ENCODE results near the gene MYCBP.
A peak's percentile ranks its signal among the peaks of the same experiment; 100 is the strongest.
"Not testable (repeated sequence)": the region's sequence is repeated elsewhere in the genome, so short reads cannot be mapped to it uniquely, and the experiment has no call there.

MYCBP gene

GRCh38 chr1:38865112-38865715, 7.9 kb downstream of the MYCBP start:
- no peak for DNase-seq

DNA sequence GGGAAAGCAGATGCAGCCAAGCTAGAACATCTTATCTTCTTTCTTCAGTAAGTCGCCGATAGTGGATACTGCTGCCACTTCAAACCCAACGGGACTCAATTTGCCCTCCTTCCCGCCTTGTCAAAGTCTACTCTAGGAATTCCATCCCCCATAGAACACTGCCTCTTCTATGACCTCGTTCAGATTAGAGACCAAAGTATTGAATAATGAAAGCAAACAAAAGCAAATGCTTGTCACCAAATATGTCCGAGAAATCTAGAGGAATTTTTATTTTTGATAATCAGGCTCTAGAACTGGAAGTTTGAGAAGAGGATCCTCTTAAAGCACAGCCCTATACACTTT, 12.7 kb downstream of the MYCBP start:
- DNase-seq, result peak; percentile 25

- peak; percentile 99 for DNase-seq
Observed at GRCh38 chr1:38859561-38860453, 13.3 kb downstream of the MYCBP start, which contains the start of gene RRAGC. Gene RRAGC, minus strand, starts transcription at chr1:38859772. Its CDS starts 126 bp downstream, at chr1:38859646.

DNA sequence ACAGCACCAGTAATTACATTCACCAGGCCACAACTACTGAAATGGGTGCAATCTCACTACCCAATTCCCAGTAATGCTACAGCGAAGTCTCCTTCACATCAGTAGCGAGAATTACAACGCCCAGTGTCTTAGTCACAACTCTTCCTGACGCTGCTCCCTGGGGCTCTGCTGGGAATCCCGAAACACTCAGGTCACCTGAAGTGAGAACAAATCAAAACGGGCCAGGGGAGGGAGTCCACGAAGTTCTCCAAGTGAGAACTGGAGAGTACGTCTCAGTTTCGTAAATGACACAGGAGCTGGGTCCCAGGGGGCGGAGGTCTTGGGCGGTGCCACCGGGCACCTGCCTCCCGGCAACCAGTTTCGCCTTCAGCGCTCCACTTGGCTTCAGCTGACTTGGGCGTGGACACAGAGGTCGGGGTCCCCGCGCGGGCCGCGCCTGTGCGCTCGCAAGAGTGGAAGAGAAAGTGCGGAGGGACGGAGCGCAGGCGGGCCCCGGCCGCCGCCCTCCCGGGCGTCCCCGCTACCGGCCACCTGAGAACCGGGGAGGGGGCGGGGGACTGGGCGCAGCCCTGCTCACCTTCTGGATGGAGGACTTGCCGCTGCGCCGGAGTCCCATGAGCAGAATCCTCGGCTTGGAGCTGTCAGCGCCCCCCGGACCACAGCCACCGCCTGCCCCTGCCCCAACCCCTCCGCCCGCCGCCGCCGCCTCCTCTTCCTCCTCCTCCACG, 14.2 kb downstream of the MYCBP start:
- peak; percentile 65 for DNase-seq

DNA sequence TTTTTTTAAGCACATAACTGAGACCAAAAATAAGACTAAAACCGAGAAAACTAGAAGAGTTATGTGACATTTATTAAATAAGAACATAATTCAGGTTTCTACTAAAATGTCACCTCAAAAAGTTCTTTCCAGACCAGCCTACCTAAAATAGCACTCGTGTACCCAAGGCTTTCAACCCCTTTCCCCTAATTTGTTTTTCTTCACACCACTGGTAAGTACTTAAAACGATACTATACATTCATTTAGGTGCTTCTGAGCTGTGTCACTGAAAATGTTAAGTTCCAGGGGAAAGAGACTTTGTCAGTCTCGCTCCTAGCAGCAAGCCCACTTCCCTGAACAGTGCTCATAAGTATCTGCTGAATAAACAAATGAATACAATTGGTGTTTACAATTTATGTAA, 20.4 kb downstream of the MYCBP start:
- DNase-seq, result no peak

GRCh38 chr1:38848071-38848470, 25.1 kb downstream of the MYCBP start:
- no peak for DNase-seq

DNA sequence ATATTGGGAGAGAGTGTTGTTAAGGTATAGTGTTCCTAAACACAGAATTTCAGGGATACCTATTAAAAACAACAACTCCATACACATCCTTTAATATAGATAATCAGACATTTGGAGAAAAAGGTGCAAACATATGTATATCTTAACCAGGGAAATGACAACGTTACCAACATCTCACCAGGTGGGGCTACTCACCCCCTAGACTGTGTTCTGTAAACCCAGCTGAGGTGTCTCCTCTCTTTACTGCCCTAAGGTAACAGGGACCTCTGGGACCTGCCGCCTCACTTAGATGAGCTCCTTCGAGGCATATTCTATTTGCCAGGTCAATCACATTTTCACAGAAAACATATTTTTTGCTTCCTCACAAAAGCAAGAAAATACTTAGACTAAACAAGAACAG, 26.9 kb downstream of the MYCBP start:
- no peak for DNase-seq

GRCh38 chr1:38845088-38845487, 28.1 kb downstream of the MYCBP start:
- not testable (repeated sequence) for DNase-seq

- no peak for DNase-seq
Observed at GRCh38 chr1:38840281-38840680, 32.9 kb downstream of the MYCBP start.

GRCh38 chr1:38839363-38839762, 33.8 kb downstream of the MYCBP start:
- DNase-seq, result no peak

- not testable (repeated sequence) for DNase-seq
Observed at GRCh38 chr1:38836316-38836715, 36.8 kb downstream of the MYCBP start.

GRCh38 chr1:38834937-38835827, 38.0 kb downstream of the MYCBP start:
- peak; percentile 77 for DNase-seq

- DNase-seq, result no peak
Observed at GRCh38 chr1:38834221-38834782, 38.8 kb downstream of the MYCBP start.

- DNase-seq, result no peak
Observed at GRCh38 chr1:38833146-38833545, 40.0 kb downstream of the MYCBP start.

- DNase-seq, result no peak
Observed at GRCh38 chr1:38832370-38832734, 40.8 kb downstream of the MYCBP start.

- DNase-seq, result peak; percentile 12
Observed at GRCh38 chr1:38831731-38832369, 41.3 kb downstream of the MYCBP start.

DNA sequence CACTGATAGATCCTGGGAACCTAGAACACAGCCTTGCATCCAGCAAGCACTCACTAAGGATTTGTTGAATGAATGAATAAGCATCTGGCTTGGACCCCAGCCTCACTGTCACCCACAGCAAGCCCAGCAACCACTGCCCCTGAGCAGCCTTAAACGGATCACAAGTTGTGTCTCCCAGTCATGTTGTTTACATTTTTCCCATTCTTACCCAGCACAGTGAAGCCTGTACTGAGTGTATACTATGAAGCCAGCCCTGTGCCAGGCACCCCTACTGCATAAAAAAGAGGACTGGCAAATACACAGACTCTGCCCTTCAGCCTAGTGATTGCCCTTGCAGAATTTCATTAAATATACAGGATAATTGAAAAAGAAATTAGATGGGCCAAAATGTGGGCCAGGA, 43.8 kb downstream of the MYCBP start:
- no peak for DNase-seq

DNA sequence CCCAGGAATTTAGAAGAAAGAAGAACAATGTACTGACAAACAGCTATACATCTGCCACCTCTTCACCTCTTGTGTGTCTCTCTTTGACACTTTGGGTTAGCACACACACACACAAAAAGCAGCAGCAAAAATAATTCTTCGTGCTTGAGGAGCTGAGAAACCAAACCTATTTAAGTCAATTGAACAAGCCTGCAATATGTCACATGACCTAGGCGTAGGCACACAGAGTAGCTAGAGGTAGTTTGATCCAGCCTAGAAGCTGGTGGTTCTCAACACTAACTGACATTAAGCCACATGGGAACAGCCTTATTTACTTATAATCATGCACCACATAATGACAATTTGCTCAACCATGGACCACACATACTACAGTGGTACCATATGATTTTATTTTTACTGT, 45.8 kb downstream of the MYCBP start:
- no peak for DNase-seq

DNA sequence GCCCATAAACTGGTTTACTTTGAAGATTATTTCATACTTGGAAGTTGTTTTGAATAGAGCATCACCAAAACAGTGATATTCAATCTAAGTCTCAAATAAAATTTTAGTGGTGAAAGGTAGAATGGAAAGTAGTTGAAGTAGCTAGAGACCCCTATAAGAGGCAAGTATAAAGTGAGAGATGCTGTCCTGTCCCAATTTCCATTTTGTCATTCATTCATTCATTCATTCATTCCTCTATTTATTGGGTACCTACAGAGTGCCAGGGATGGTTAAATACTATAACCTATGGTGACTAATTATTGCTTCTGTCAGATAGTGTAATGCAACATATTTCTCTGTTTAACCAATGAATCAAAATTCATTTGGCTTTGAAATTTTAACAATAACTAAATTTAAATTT, 46.3 kb downstream of the MYCBP start:
- DNase-seq, result no peak

DNA sequence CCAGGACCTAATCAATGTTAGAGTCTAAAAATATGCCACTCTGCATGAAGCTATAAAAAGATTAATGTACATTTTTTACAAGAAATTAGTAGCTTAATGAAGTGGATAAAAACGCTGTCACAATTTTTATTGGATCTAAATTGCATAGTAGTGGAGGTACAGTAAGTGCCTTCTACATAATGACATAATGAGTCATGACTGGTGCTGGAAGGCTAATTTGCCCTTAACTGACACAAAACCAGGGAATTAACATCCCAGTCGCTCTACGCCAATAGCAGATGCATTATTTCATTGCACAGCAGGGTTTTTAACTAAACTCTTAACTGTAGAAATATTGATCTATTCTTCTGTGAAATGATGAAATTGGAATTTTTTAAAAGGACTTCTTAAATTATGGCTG, 46.9 kb downstream of the MYCBP start:
- no peak for DNase-seq

GRCh38 chr1:38820860-38821259, 52.3 kb downstream of the MYCBP start:
- DNase-seq, result no peak

GRCh38 chr1:38819516-38819915, 53.6 kb downstream of the MYCBP start:
- no peak for DNase-seq
